NT2/D1 (cell line): ENCODE measurements around the gene RWDD3.

Experiments used
- YY1 ChIP-seq: IDR thresholded peaks from 2 replicates; pipeline ENCODE4 v1.6.1; 2011; ENCODE audit not compliant: insufficient read length, insufficient read depth
- ZNF274 ChIP-seq: IDR thresholded peaks from 2 replicates; pipeline ENCODE4 v1.6.1; 2011; ENCODE audit warnings: mild to moderate bottlenecking, low read depth, low read length

GRCh38 chr1:95286479-95286878 lies 52.5 kb downstream of the RWDD3 start:
- TF ChIP-seq YY1 (no peak), ZNF274 (no peak)
